ENCODE measurements around the gene PLXNA4.

- TF ChIP-seq ELK4 (IDR thresholded peaks at IDR 0.05; ENCODE audit: borderline replicate concordance, low read depth, low read length), result no peak
- TF ChIP-seq CTCF (tag by site-specific recombination; IDR thresholded peaks at IDR 0.05), result 0 out of 2 replicates have a peak, but pooled peaks have one; percentile 38
- no peak for TF ChIP-seq ZBTB26 (tag by site-specific recombination; optimal IDR thresholded peaks at IDR 0.05)
- no peak for TF ChIP-seq ZNF513 (tag by site-specific recombination; IDR thresholded peaks at IDR 0.05)
- TF ChIP-seq ZNF560 (tag by site-specific recombination; IDR thresholded peaks at IDR 0.05; ENCODE audit: borderline replicate concordance), result no peak
- no peak for TF ChIP-seq ZFP37 (tag by site-specific recombination; IDR thresholded peaks at IDR 0.05)
- TF ChIP-seq ZNF280D (tag by site-specific recombination; IDR thresholded peaks at IDR 0.05), result no peak
- no peak for TF ChIP-seq BCL11A (tag by site-specific recombination; IDR thresholded peaks at IDR 0.05; ENCODE audit: low read depth)
- TF ChIP-seq PRDM10 (tag by site-specific recombination; IDR thresholded peaks at IDR 0.05), result no peak
- no peak for TF ChIP-seq ZSCAN5A (tag by site-specific recombination; IDR thresholded peaks at IDR 0.05)
Measured at GRCh38 chr7:132394283-132395198, 181.7 kb downstream of the PLXNA4 start.

All from HEK293 (cell line).